ENCODE results near the gene SHMT2. TPM values are rescaled to one million over a fixed set of nuclear protein-coding genes. Genes with fewer than 3 reads are reported as not detected.
A peak's percentile ranks its signal among the peaks of the same experiment; 100 is the strongest.

Gene SHMT2
- total RNA-seq, 1 experiment from 2014 or later: 223 TPM

DNA sequence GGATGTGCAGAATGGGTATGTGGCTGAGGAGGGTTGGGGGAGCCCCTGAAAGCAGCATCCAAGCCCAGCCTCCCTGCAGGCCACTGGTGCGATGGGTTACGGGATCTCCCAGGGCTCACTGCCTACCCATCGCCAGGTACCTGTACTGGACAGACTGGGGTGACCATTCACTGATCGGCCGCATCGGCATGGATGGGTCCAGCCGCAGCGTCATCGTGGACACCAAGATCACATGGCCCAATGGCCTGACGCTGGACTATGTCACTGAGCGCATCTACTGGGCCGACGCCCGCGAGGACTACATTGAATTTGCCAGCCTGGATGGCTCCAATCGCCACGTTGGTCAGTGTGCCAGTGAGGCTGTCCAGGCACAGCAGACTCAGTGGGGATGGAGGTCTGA is 31.2 kb upstream of the SHMT2 start:
- no peak for DNase-seq (ENCODE audit: low spot score)

DNA sequence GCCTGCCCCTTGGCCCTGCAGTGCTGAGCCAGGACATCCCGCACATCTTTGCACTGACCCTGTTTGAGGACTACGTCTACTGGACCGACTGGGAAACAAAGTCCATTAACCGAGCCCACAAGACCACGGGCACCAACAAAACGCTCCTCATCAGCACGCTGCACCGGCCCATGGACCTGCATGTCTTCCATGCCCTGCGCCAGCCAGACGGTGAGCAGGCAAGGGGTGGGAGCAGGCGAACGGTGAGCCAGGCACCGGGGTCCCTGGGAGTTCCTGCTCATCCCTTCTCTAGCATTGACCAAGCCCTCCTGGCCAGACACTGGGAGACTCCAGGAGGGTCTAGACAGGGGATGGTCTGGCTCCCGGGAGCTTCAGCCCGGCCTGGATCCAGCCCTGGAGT is 30.3 kb upstream of the SHMT2 start:
- no peak for DNase-seq (ENCODE audit: low spot score)

DNA sequence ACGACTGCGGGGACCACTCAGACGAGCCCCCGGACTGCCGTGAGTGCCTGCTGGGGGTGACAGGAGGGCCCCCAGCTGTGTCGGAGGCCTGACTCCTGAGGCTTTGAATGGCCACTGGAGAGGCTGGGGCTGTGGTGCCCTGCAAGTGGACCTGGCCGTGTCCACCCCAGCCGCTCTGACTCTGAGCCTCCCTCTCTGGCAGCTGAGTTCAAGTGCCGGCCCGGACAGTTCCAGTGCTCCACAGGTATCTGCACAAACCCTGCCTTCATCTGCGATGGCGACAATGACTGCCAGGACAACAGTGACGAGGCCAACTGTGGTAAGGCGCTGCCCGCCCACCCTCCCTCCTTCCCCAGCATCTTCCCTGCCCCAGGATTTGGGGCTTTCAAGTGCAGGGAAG is 29.0 kb upstream of the SHMT2 start:
- no peak for DNase-seq (ENCODE audit: low spot score)

DNA sequence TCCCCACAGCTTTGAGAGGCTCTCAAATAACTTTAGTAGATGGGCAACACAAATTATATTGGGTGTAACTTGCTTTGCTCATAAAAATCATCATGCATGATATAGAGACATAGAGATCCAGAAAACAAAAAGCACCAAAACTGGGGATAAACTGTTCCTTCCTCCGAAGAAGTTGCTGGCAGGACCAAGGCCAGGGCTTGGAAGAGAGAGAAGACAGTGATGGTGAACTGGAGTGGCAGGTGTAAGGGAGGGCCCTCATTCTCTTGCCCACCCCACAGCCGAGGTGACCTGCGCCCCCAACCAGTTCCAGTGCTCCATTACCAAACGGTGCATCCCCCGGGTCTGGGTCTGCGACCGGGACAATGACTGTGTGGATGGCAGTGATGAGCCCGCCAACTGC is 28.3 kb upstream of the SHMT2 start:
- no peak for DNase-seq (ENCODE audit: low spot score)

DNA sequence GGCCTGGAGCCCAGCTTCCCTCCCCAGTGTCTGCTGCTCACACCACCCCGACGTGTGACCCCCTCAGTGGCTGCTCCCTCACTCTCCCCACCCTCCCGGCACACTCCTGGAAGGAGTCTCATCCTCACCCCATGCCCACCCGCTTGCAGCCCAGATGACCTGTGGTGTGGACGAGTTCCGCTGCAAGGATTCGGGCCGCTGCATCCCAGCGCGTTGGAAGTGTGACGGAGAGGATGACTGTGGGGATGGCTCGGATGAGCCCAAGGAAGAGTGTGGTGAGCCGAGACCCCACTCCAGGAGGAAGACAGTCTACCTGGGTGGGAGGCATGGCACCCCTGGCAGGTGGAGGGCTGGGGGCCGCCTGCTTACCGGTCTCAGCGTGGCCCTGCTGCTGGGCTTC is 27.9 kb upstream of the SHMT2 start:
- no peak for DNase-seq (ENCODE audit: low spot score)

DNA sequence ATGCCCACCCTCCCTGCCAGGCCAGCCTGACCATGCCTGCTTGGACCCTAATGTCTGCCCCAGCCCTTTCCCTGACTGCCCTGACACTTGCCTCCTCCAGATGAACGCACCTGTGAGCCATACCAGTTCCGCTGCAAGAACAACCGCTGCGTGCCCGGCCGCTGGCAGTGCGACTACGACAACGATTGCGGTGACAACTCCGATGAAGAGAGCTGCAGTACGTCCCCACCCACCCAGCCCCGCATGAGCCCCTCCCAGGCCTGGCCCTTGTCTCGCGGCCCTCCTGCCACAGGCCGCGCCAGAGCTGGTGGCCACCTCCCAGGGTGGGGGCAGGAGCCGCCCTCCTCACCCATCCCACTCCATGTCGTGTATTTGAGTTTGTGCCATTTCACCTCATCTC is 27.2 kb upstream of the SHMT2 start:
- no peak for DNase-seq (ENCODE audit: low spot score)

DNA sequence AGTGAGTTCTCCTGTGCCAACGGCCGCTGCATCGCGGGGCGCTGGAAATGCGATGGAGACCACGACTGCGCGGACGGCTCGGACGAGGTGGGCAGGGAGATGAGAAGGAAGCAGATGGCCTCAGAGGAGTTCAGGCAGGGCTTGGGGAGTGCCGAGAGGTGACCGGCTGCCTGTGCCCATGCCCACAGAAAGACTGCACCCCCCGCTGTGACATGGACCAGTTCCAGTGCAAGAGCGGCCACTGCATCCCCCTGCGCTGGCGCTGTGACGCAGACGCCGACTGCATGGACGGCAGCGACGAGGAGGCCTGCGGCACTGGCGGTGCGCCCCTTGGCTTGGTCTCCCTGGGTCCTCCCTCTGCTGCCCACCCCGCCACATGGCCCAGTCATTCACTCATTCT is 26.3 kb upstream of the SHMT2 start:
- no peak for DNase-seq (ENCODE audit: low spot score)

DNA sequence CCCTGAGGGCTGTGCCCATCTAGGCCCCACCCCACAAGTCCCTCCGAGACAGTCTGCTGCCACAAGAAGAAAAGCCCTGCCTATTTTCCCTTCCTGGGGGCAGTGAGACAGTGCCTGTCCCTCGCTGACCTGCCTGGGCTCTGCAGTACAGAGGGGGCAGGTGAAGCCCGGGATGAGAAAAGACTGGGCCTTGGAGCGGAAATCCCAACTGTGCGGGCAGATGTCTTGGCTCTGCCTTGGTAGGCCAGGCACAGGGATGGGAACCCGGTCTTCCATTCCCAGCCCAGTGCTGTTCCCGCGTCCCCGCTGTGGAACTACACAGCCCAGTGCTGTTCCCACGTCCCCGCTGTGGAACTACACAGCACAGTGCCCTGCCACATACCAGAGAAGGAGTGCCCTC is 25.7 kb upstream of the SHMT2 start:
- no peak for DNase-seq (ENCODE audit: low spot score)

DNA sequence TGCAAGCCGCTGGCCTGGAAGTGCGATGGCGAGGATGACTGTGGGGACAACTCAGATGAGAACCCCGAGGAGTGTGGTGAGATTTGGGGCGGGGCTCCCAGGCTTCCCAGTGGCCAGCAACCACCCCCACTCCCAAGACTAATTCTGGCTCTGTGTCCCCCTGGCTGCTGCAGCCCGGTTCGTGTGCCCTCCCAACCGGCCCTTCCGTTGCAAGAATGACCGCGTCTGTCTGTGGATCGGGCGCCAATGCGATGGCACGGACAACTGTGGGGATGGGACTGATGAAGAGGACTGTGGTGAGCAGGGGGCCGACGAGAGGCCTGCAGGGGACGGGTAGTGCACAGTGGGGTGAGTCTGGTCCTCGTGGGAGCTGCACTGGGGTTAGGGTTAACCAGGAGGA is 25.1 kb upstream of the SHMT2 start:
- no peak for DNase-seq (ENCODE audit: low spot score)

DNA sequence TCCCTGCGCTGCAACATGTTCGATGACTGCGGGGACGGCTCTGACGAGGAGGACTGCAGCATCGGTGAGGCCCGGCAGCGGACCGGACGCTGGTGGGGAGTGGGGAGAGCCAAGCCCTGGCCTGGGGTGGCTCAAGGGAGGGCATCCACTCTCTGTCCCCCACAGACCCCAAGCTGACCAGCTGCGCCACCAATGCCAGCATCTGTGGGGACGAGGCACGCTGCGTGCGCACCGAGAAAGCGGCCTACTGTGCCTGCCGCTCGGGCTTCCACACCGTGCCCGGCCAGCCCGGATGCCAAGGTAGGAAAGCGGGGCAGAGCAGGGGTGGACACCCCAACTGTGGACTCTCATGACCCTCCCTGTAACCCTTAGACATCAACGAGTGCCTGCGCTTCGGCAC is 24.3 kb upstream of the SHMT2 start:
- DNase-seq (ENCODE audit: low spot score): no peak

DNA sequence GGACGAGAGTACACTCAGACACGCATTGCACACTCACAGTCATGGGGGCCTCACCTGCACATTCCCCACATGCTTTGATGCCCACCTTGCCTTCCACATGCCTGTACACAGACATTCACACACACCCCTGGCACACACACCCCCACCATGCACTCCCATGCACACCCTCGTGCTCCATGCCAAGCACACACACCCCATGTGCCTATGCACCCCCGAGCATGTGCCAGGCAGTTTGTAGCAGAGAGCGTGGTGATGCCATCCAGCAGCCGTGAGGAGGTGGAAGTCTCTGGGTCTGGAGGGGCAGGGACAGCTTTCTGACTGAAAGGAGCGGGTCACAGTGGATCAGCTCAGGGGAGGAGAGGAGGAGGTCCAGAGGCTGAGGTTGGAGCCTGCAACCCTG is 23.6 kb upstream of the SHMT2 start:
- no peak for DNase-seq (ENCODE audit: low spot score)

DNA sequence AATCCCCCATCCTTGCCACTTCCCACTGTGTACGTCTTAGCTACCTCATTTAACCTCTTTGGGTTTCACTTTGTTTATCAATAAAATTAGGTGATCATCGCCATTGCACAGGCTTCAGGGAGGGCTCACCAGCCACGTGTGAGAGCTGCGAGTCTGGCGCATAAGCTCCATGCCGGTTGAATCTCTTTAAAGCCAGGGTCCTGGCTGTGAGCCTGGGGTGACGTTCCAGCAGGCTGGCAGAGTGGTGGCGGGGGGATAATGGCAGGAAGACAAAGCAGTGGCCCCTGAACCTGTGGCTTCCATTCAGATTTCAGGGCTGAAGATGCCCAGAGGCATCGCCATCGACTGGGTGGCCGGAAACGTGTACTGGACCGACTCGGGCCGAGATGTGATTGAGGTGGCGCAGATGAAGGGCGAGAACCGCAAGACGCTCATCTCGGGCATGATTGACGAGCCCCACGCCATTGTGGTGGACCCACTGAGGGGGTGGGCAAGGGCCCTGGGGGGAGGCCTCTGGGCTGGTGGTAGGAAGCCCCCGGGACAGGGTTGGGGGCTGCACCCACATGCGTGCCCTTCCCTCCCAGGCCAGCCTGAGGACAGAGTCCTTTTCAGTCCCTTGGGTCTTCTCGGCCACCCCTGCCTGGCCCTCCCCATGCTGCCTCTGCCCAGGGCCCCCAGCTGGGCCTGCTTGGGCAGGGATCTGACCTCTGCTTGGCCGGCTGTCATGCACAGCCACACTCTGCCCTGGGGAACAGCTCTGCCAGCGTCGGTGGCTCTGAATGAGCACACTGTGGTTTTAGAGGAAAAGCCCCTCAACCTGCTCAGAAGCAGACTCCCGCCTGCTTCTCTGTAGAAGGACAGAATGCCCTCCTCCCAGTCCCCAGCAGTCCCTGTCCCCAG is 21.5 kb upstream of the SHMT2 start:
- DNase-seq (ENCODE audit: low spot score): no peak

DNA sequence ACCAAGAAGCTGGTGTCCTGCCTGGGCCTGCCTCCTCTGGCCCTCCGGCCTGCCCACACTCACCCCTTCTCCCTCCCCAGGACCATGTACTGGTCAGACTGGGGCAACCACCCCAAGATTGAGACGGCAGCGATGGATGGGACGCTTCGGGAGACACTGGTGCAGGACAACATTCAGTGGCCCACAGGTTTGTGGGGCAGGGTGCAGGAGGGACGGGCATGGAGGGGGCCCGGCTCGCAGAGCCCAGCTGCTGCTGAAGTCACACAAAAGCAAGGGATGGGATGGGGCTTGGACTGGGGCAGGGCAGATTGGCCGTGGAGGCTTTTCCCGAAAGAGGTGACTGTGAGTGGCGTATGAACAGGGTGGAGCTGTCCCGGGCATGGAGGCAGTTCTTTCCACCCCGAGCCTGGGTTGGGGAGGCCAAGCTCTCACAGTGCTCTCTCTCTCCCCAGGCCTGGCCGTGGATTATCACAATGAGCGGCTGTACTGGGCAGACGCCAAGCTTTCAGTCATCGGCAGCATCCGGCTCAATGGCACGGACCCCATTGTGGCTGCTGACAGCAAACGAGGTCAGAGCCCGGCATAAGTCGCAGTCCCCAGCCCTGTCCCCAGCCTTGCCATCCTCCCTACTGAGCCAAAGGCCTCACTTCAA is 20.8 kb upstream of the SHMT2 start:
- no peak for DNase-seq (ENCODE audit: low spot score)

DNA sequence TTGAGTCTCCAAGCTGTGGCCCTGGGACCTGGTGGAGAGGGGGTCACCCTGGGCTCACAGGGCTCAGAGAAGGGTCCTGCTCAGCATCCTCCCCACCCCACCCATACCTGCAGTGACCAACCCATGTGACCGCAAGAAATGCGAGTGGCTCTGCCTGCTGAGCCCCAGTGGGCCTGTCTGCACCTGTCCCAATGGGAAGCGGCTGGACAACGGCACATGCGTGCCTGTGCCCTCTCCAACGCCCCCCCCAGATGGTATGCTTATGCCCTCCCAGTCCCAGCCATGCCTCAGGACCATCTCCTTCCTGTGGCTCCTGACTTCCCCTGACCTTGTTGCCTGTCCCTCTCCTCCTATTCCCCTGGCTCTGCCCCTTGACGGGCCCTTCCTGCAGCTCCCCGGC is 19.6 kb upstream of the SHMT2 start:
- DNase-seq (ENCODE audit: low spot score): no peak

DNA sequence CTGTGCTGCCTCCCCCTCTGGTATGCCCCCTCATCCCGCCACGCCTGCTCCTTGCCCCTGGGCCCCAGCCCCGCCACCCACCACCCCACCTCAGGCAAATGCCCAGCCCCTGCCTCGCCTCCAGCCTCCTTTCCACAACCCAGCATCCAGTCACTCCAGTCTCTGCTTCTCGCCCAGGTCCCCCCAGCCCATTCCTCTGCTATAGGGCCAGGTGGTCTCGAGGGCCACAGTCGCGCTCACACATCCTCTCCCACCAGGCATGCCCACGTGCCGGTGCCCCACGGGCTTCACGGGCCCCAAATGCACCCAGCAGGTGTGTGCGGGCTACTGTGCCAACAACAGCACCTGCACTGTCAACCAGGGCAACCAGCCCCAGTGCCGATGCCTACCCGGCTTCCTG is 19.1 kb upstream of the SHMT2 start:
- DNase-seq (ENCODE audit: low spot score): no peak

DNA sequence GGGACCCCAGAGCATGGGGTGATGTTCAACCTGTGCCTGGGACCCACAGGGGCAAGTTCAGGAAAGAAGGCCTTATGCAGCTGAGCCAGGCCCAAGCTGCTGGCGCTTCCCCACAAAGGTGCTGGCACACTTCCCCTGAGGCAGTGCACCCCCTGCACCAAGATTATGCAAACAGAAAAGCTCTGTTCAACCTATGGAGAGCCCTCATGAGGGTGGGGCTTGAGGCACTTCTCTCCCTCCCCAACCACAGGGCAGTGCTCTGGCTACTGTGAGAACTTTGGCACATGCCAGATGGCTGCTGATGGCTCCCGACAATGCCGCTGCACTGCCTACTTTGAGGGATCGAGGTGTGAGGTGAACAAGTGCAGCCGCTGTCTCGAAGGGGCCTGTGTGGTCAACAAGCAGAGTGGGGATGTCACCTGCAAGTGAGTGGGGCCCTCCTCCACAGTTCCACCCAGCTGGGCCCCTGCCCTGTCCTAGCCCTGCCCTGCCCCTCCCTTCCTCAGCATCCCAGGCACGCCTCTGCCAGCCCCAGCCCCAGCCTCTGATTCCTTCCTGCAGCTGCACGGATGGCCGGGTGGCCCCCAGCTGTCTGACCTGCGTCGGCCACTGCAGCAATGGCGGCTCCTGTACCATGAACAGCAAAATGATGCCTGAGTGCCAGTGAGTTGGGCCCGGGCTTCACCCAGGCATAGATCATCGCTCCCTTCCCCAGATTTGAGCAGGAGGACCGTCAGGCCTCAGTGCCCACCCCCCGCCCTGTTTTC is 18.4 kb upstream of the SHMT2 start:
- peak; percentile 35 for DNase-seq (ENCODE audit: low spot score)

DNA sequence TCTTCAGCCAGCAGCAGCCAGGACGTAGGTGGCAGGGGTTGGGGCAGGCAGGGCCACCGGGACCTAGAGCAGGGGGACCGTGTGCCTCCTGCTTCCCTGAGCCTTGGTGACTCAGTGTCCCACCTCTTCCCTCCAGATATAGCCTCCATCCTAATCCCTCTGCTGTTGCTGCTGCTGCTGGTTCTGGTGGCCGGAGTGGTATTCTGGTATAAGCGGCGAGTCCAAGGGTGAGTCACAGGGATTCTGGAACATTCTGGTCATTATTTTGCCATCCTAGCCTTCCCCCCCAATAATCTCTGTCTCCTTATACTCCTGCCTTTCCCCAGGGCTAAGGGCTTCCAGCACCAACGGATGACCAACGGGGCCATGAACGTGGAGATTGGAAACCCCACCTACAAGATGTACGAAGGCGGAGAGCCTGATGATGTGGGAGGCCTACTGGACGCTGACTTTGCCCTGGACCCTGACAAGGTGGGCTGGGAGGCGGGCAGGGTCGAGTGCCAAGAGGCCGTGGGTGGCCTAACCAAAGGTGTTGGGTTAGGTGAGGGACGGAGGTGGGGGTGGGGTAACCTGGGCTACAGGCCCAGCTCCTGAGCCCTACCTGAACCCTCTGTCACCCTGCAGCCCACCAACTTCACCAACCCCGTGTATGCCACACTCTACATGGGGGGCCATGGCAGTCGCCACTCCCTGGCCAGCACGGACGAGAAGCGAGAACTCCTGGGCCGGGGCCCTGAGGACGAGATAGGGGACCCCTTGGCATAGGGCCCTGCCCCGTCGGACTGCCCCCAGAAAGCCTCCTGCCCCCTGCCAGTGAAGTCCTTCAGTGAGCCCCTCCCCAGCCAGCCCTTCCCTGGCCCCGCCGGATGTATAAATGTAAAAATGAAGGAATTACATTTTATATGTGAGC is 17.5 kb upstream of the SHMT2 start:
- DNase-seq (ENCODE audit: low spot score): no peak

DNA sequence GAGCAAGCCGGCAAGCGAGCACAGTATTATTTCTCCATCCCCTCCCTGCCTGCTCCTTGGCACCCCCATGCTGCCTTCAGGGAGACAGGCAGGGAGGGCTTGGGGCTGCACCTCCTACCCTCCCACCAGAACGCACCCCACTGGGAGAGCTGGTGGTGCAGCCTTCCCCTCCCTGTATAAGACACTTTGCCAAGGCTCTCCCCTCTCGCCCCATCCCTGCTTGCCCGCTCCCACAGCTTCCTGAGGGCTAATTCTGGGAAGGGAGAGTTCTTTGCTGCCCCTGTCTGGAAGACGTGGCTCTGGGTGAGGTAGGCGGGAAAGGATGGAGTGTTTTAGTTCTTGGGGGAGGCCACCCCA is 16.8 kb upstream of the SHMT2 start:
- no peak for DNase-seq (ENCODE audit: low spot score)

DNA sequence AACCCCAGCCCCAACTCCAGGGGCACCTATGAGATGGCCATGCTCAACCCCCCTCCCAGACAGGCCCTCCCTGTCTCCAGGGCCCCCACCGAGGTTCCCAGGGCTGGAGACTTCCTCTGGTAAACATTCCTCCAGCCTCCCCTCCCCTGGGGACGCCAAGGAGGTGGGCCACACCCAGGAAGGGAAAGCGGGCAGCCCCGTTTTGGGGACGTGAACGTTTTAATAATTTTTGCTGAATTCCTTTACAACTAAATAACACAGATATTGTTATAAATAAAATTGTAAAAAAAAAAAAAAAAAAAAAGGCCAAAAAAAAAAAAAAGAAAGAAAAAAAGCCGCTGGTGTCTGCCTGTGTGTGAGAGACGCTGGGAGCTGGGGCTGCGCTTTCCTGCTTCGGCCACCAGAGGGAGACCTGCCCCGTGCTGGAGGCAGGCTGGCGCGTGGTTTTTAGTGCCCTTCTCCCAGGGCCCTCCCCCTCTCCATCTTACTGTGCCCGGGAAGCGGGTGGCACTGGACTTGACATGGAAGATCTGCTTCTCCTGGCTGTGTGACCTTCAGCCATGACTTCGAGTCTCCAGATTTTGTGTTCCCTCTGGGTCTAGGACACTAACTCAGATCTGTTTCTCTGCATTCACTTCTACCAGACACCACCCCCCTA is 16.3 kb upstream of the SHMT2 start:
- peak; percentile 75 for DNase-seq (ENCODE audit: low spot score)

DNA sequence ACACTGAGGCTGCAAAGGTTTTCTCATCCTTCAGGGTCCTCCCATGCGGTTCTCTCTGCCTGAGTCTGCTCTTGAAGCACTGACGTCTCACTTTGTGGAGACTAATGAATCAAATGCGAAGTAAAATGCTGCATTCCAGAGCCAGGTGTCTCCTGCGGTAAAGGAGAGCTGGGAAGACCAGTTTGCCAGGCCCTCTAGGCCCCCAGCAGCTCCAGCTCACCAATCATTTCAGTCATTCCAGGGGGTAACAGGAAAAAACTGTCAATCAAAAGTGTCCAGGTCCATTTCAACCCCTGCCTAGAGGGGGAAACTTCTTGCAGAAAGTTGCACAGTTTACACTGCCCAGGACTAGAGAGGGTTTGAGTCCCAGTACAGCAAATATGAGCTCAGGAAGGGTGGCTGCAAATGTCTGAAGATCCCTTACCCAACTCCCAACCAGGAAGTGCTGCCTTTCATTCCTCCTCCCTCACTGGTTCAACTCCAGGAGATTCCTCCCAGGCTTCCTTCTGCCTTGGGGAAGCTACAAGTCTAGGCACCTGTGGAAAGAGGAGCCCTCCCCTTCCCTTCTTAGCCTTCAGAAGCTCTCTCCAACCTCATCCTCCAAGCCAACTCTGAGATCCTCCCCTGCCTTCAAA is 15.6 kb upstream of the SHMT2 start:
- no peak for DNase-seq (ENCODE audit: low spot score)

DNA sequence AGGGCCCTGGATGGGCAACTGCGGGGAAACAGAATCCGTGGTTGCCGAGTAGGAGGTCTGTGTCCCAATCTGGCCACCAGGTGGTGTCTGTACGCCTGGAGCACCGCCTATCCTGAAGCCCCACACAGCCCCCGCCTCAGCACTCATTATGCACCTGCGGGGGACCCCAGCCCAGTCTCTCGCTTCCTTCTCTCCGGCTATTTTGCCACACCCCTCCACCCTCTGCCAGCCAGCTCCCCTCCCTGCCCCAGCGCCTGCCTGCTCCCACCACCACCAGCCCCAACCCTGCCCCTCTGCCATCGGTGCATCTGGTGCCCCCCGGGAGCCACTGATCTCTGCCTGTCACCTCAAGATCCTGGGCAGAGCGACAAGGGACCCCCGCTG is 15.1 kb upstream of the SHMT2 start:
- peak; percentile 28 for DNase-seq (ENCODE audit: low spot score)

All from A172 (cell line).